ENCODE data around the gene SH3GLB2.

- TF ChIP-seq CTCF (conservative IDR thresholded peaks at IDR 0.05) (no peak), EZH2 (IDR thresholded peaks at IDR 0.05; ENCODE audit: low read depth) (no peak)
These were observed 2.1 kb upstream of the SH3GLB2 start for GRCh38 chr9:129030191-129030590.

Measured in PC-9 (cell line).